K562 (cell line): ENCODE data around the gene ZBTB16.

Experiments
- CTCF ChIP-seq, 3 experiments: IDR thresholded peaks in 2 of 3; conservative IDR thresholded peaks in 1 of 3; 2 replicates each; pipeline ENCODE4 v1.5.1; 2011 to 2012; ENCODE audit warnings: low read length in 3 of 3, mild to moderate bottlenecking in 3 of 3, control low read depth in 2 of 3, improper control_type of control experiment in 1 of 3, inconsistent platforms in 1 of 3, low read depth in 1 of 3, mixed read lengths in 1 of 3, moderate library complexity in 1 of 3; ENCODE audit not compliant: insufficient read depth in 2 of 3
- DPF2 ChIP-seq: fragments of 450-650 bp; IDR thresholded peaks from 2 replicates; pipeline ENCODE4 v1.6.1; 2016
- HCFC1 ChIP-seq: IDR thresholded peaks from 2 replicates; pipeline ENCODE4 v1.6.1; 2012; ENCODE audit warnings: low read depth, low read length, improper control_type of control experiment
- MXI1 ChIP-seq: IDR thresholded peaks from 2 replicates; pipeline ENCODE4 v1.6.1; 2011; ENCODE audit warnings: low read depth, mild to moderate bottlenecking, improper control_type of control experiment, low read length
- PHF8 ChIP-seq: fragments of 200-600 bp; sonication (generic); IDR thresholded peaks from 2 replicates; pipeline ENCODE4 v1.6.1; 2012; ENCODE audit warnings: mixed run types, mild to moderate bottlenecking, inconsistent platforms, low read length, moderate library complexity, borderline replicate concordance
- RAD21 ChIP-seq, 2 experiments: fragments of 250-450 bp in 1 of 2; fragments of 450-650 bp in 1 of 2; sonication (Bioruptor Pico) in 1 of 2; formaldehyde crosslinking in 1 of 2; IDR thresholded peaks in 1 of 2; conservative IDR thresholded peaks in 1 of 2; 2 replicates each; pipeline versions ENCODE4 v1.4.0 to v1.8.0; 2020 to 2022; ENCODE audit warnings: mild to moderate bottlenecking in 2 of 2, moderate library complexity in 1 of 2
- RBM39 ChIP-seq: fragments of 200-400 bp; formaldehyde crosslinking; optimal IDR thresholded peaks from 2 replicates; pipeline ENCODE3; 2018; ENCODE audit warnings: low read depth, low read length
- TAF1 ChIP-seq: IDR thresholded peaks from 2 replicates; pipeline ENCODE4 v1.6.1; 2011; ENCODE audit warnings: mild to moderate bottlenecking, low read length, moderate library complexity; ENCODE audit not compliant: insufficient read depth, control insufficient read depth, severe bottlenecking; ENCODE audit errors: extremely low read depth
- USF2 ChIP-seq: sonication (generic); formaldehyde crosslinking; IDR thresholded peaks from 2 replicates; pipeline ENCODE4 v1.5.0; 2020; ENCODE audit warnings: missing genetic modification reagents
- XRCC5 ChIP-seq: fragments of 200-400 bp; formaldehyde crosslinking; IDR thresholded peaks from 2 replicates; pipeline ENCODE4 v1.6.1; 2017; ENCODE audit warnings: low read depth, mild to moderate bottlenecking, low read length
- ZBED1 ChIP-seq: IDR thresholded peaks from 2 replicates; pipeline ENCODE4 v1.6.1; 2014
- ZNF165 ChIP-seq: fragments of 250-450 bp; sonication (Bioruptor Pico); IDR thresholded peaks from 2 replicates; pipeline ENCODE4 v1.4.0; 2020; ENCODE audit warnings: borderline replicate concordance
- ZNF707 ChIP-seq: fragments of 250-450 bp; sonication (Bioruptor Pico); conservative IDR thresholded peaks from 2 replicates; pipeline ENCODE4 v1.8.0; 2022; ENCODE audit warnings: inconsistent platforms, mild to moderate bottlenecking, moderate library complexity

GRCh38 chr11:114193730-114194679 lies 134.5 kb downstream of the ZBTB16 start:
- TF ChIP-seq MXI1 (no peak), RAD21 (CRISPR knock-in tag; conservative IDR thresholded peaks at IDR 0.05 in 1 of 2, IDR thresholded peaks at IDR 0.05 in 1 of 2) (no peak), DPF2 (no peak), XRCC5 (no peak), USF2 (CRISPR knock-in tag) (no peak), ZNF165 (CRISPR knock-in tag) (no peak), HCFC1 (no peak), TAF1 (no peak), CTCF (IDR thresholded peaks at IDR 0.05 in 2 of 3, conservative IDR thresholded peaks at IDR 0.05 in 1 of 3; ENCODE audit: insufficient read depth in 2 of 3, low read depth in 1 of 3, low read length in 3 of 3) (no peak), ZBED1 (no peak), ZNF707 (CRISPR knock-in tag) (no peak), RBM39 (no peak), PHF8 (no peak)
